Measurements from ENCODE around the gene ZNF77. TPM values are rescaled to one million over a fixed set of nuclear protein-coding genes. Genes with fewer than 3 reads are reported as not detected.

ZNF77 gene
- total and polyA plus RNA-seq, 4 donors, result 0.90 to 3.5 (median 1.9) TPM

GRCh38 chr19:2927032-2927430, 17.7 kb downstream of the ZNF77 start:
- no peaks in the 10 kb centered on the region for H3K4me1 ChIP-seq (ENCODE audit: control insufficient read depth in 4 of 4, insufficient read depth in 4 of 4, low read length in 3 of 4)
- H3K9ac ChIP-seq (ENCODE audit: low read depth in 1 of 2, low read length in 2 of 2), result no peak overlapping the region
- H3K36me3 ChIP-seq (ENCODE audit: control insufficient read depth in 4 of 4, insufficient read depth in 3 of 4, low read depth in 1 of 4, low read length in 3 of 4), result peaks cover 0 to 6% (median 4%) of the 10 kb centered on the region in 4 donors
- H3K4me3 ChIP-seq (ENCODE audit: low read depth in 1 of 3, low read length in 3 of 3), result no peak overlapping the region
- TF ChIP-seq ZBTB33 (IDR thresholded peaks at IDR 0.05) (no peak), JUND (IDR thresholded peaks at IDR 0.05) (no peak), FOXA1 (IDR thresholded peaks at IDR 0.05) (no peak), EGR1 (IDR thresholded peaks at IDR 0.05; ENCODE audit: low read depth in 2 of 2) (no peak), RAD21 (IDR thresholded peaks at IDR 0.05) (no peak), GABPA (IDR thresholded peaks at IDR 0.05 in 1 of 2, conservative IDR thresholded peaks at IDR 0.05 in 1 of 2) (no peak), YY1 (IDR thresholded peaks at IDR 0.05) (no peak), NR2F2 (IDR thresholded peaks at IDR 0.05) (no peak), HNF4A (conservative IDR thresholded peaks at IDR 0.05) (no peak), FOXA2 (IDR thresholded peaks at IDR 0.05) (no peak), SP1 (IDR thresholded peaks at IDR 0.05) (no peak), TAF1 (conservative IDR thresholded peaks at IDR 0.05) (no peak), REST (IDR thresholded peaks at IDR 0.05) (no peak), RXRA (IDR thresholded peaks at IDR 0.05) (no peak), HNF4G (IDR thresholded peaks at IDR 0.05) (no peak)
- TF ChIP-seq, protein P1, sequence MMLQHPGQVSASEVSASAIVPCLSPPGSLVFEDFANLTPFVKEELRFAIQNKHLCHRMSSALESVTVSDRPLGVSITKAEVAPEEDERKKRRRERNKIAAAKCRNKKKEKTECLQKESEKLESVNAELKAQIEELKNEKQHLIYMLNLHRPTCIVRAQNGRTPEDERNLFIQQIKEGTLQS (IDR thresholded peaks at IDR 0.05), result no peak
- TF ChIP-seq, protein P2, sequence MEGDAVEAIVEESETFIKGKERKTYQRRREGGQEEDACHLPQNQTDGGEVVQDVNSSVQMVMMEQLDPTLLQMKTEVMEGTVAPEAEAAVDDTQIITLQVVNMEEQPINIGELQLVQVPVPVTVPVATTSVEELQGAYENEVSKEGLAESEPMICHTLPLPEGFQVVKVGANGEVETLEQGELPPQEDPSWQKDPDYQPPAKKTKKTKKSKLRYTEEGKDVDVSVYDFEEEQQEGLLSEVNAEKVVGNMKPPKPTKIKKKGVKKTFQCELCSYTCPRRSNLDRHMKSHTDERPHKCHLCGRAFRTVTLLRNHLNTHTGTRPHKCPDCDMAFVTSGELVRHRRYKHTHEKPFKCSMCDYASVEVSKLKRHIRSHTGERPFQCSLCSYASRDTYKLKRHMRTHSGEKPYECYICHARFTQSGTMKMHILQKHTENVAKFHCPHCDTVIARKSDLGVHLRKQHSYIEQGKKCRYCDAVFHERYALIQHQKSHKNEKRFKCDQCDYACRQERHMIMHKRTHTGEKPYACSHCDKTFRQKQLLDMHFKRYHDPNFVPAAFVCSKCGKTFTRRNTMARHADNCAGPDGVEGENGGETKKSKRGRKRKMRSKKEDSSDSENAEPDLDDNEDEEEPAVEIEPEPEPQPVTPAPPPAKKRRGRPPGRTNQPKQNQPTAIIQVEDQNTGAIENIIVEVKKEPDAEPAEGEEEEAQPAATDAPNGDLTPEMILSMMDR (IDR thresholded peaks at IDR 0.05; ENCODE audit: low read depth, low read length, missing input control), result no peak
- H3K9me3 ChIP-seq (ENCODE audit: control insufficient read depth in 4 of 4, low read length in 3 of 4), result peaks cover 0 to 10% (median 4%) of the 10 kb centered on the region in 4 donors
- DNase-seq (ENCODE audit: low spot score), result no peak
- no peak overlapping the region for H3K27ac ChIP-seq (ENCODE audit: low read depth in 1 of 2, low read length in 2 of 2)
- H3K27me3 ChIP-seq (ENCODE audit: control insufficient read depth in 4 of 4, insufficient read depth in 4 of 4, low read length in 3 of 4), result no peaks in the 10 kb centered on the region
- WGBS, result 94% methylated on average over 18 of the region's 18 CpGs
